NT2/D1 (cell line): ENCODE measurements around the gene EFCAB6.

Experiments used
- SUZ12 ChIP-seq: IDR thresholded peaks from 2 replicates; pipeline ENCODE4 v1.6.1; 2011; ENCODE audit not compliant: insufficient read length, insufficient read depth; ENCODE audit errors: extremely low read depth
- YY1 ChIP-seq: IDR thresholded peaks from 2 replicates; pipeline ENCODE4 v1.6.1; 2011; ENCODE audit not compliant: insufficient read length, insufficient read depth
- ZNF274 ChIP-seq: IDR thresholded peaks from 2 replicates; pipeline ENCODE4 v1.6.1; 2011; ENCODE audit warnings: mild to moderate bottlenecking, low read depth, low read length

GRCh38 chr22:43743131-43743530 is 69.0 kb downstream of the EFCAB6 start:
- TF ChIP-seq ZNF274 (no peak), YY1 (no peak), SUZ12 (no peak)
